Fibroblast of villous mesenchyme (primary cell): Measurements from ENCODE around the gene ZNF322. TPM values are rescaled to one million over a fixed set of nuclear protein-coding genes. Genes with fewer than 3 reads are reported as not detected.
A peak's percentile ranks its signal among the peaks of the same experiment; 100 is the strongest.

Experiments
- DNase-seq: peaks from one replicate; pipeline ENCODE4 v3.0.0-alpha.2; 2010; ENCODE audit warnings: low read depth
- H3K4me3 ChIP-seq: 2 replicates; pipeline ENCODE4 v1.5.1; 2011; ENCODE audit warnings: low read depth, mild to moderate bottlenecking, low read length
- CTCF ChIP-seq: IDR thresholded peaks from 2 replicates; pipeline ENCODE4 v1.5.1; 2012; ENCODE audit warnings: low read depth, mild to moderate bottlenecking, low read length; ENCODE audit not compliant: insufficient read depth
- total RNA-seq: library from RNA; depleted of rRNA; stranded (reverse); fragments of >200 nt; gene quantifications from 2 replicates; pipeline ENCODE4 v1.2.3, GENCODE V29; 2012

The ZNF322 gene
- total RNA-seq, 1 donor: 17.7 TPM

- DNase-seq: no peak
- H3K4me3 ChIP-seq: peak overlapping the region; percentile 100
- no peak for TF ChIP-seq CTCF
Measured at GRCh38 chr6:26598267-26598666, 61.3 kb downstream of the ZNF322 start.

GRCh38 chr6:26597821-26598220, 61.7 kb downstream of the ZNF322 start:
- peak overlapping the region; percentile 100 for H3K4me3 ChIP-seq
- TF ChIP-seq CTCF: no peak
- DNase-seq: no peak

GRCh38 chr6:26597389-26597766, 62.2 kb downstream of the ZNF322 start:
- no peak for TF ChIP-seq CTCF
- peak overlapping the region; percentile 100 for H3K4me3 ChIP-seq
- DNase-seq: no peak

GRCh38 chr6:26596579-26597388, 62.8 kb downstream of the ZNF322 start, which contains the start of gene ABT1:
TSS of gene ABT1 (plus strand) at chr6:26596953. CDS start at chr6:26596983, 30 bp downstream.
- no peak for TF ChIP-seq CTCF
- DNase-seq: peak; percentile 99
- H3K4me3 ChIP-seq: peak within 1 kb of the TSS; percentile 100

- TF ChIP-seq CTCF: peak; percentile 92
- H3K4me3 ChIP-seq: peak overlapping the region; percentile 100
- DNase-seq: peak; percentile 89
Measured at GRCh38 chr6:26595669-26596269, 63.8 kb downstream of the ZNF322 start.

GRCh38 chr6:26594730-26595632, 64.6 kb downstream of the ZNF322 start:
- TF ChIP-seq CTCF: no peak
- H3K4me3 ChIP-seq: peak overlapping the region; percentile 100
- DNase-seq: peak; percentile 57
